ENCODE results near the gene MOB2.

DNA sequence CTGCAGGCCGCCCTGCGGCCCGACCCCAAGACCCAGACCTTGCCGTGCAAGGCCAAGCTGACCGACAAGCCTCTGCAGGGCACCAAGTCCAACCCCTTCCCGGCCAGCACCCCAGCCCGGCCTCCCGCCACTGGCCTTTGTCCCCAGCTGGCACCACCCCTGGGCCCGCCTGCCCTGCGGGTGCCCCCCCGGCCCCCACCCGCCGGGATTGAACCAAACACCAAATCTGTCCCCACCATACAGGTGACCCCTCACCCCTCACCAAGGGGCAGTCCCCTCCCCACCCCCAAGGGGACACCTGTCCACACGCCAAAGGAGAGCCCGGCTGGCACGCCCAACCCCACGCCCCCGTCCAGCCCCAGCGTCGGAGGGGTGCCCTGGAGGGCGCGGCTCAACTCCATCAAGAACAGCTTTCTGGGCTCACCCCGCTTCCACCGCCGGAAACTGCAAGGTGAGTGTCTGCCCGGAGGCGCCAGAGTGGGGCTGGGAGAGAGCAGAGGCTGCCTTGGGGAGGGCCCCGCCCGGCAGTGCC is 36.2 kb downstream of the MOB2 start:
- TF ChIP-seq CTCF (IDR thresholded peaks at IDR 0.05; ENCODE audit: borderline replicate concordance, extremely low read depth, low read length, poor library complexity, severe bottlenecking), result no peak
- TF ChIP-seq EZH2 (IDR thresholded peaks at IDR 0.05; ENCODE audit: borderline replicate concordance, low read depth, low read length, severe bottlenecking), result no peak

Measured in DND-41 (cell line).